ENCODE measurements around the gene PTPRO.

The PTPRO gene

DNA sequence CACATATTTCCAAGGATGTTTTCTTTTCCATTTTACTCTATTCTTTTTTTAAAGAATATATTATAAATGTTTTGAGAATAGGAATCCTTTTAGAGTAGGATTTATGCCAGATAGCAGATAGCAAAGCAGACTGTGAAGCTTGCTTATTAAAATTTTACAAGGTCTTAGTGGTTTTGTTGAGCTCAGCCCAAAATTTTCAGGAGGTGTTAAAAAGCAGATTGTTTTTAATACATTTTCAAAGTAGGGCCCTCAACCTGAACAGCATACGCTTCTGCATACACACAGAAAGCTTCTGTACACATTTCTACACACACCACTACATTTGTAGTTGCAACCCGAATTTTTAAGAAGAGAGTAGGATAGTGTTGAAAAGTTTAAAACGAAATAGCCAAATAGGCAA, 315.9 kb downstream of the PTPRO start:
- TF ChIP-seq, protein P1, sequence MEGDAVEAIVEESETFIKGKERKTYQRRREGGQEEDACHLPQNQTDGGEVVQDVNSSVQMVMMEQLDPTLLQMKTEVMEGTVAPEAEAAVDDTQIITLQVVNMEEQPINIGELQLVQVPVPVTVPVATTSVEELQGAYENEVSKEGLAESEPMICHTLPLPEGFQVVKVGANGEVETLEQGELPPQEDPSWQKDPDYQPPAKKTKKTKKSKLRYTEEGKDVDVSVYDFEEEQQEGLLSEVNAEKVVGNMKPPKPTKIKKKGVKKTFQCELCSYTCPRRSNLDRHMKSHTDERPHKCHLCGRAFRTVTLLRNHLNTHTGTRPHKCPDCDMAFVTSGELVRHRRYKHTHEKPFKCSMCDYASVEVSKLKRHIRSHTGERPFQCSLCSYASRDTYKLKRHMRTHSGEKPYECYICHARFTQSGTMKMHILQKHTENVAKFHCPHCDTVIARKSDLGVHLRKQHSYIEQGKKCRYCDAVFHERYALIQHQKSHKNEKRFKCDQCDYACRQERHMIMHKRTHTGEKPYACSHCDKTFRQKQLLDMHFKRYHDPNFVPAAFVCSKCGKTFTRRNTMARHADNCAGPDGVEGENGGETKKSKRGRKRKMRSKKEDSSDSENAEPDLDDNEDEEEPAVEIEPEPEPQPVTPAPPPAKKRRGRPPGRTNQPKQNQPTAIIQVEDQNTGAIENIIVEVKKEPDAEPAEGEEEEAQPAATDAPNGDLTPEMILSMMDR (conservative IDR thresholded peaks at IDR 0.05; ENCODE audit: low read depth, low read length) = no peak
- no peak overlapping the region for H3K4me3 ChIP-seq (ENCODE audit: low read depth, low read length)
- no peak for DNase-seq (ENCODE audit: low read depth)

DNA sequence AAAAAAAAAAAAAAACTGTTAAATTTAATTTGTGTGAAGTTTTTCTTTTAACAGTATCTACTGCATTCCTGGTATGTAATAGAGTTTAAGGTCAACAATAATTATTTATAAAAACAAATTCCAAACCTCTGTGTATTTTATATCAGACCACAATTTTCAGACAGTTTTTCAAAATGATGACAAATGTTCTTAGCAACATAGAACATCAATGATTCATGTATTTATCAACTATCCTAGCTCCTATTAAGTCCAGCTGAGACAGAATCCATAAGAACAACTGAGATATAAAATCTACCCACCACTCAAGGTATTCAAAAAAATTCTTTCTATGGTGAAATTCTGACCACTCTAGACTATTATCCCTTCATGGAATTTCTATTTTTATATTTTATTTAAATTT, 322.4 kb downstream of the PTPRO start:
- no peak overlapping the region for H3K4me3 ChIP-seq (ENCODE audit: low read depth, low read length)
- TF ChIP-seq, protein P1 (conservative IDR thresholded peaks at IDR 0.05; ENCODE audit: low read depth, low read length) = no peak
- peak; percentile 83 for DNase-seq (ENCODE audit: low read depth)

DNA sequence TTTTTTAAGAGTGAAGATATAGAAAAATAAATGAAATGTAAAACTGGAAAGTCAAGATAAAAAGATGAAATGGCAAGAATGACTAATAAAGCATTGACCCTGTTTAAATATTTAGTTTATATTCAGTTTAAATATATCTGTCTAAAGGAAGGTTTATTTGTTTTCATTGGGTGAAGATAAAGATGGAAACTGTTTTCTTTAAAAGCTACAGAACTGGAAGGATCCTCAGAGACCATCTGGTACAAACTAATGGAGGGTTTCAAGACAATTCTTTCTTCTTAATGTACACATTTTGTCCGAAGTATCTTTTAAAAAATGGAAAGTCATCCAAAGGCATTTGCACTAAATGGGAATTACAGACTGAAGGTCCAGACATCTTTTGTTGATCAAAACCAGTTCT, 324.3 kb downstream of the PTPRO start:
- no peak for DNase-seq (ENCODE audit: low read depth)
- TF ChIP-seq, protein P1 (conservative IDR thresholded peaks at IDR 0.05; ENCODE audit: low read depth, low read length) = no peak
- H3K4me3 ChIP-seq (ENCODE audit: low read depth, low read length) = no peak overlapping the region

Data from choroid plexus epithelial cell (primary cell).